H9 (cell line): ENCODE data around the gene NEGR1. TPM values are rescaled to one million over a fixed set of nuclear protein-coding genes. Genes with fewer than 3 reads are reported as not detected.

Experiments used
- DNase-seq: peaks from one replicate; pipeline ENCODE4 v3.0.0-alpha.2; 2017
- H2AFZ ChIP-seq: one replicate; pipeline ENCODE4 v1.6.1; 2013; ENCODE audit warnings: mild to moderate bottlenecking, low read length, control low read depth, moderate library complexity
- H2AK5ac ChIP-seq: 2 replicates; pipeline ENCODE4 v1.6.1; 2013; ENCODE audit warnings: low read length, control low read depth, mixed read lengths; ENCODE audit not compliant: insufficient read length
- H2BK120ac ChIP-seq: one replicate; pipeline ENCODE4 v1.6.1; 2013; ENCODE audit warnings: low read depth, mild to moderate bottlenecking, low read length, control low read depth, inconsistent platforms; ENCODE audit not compliant: poor library complexity, severe bottlenecking
- H2BK12ac ChIP-seq: 2 replicates; pipeline ENCODE4 v1.6.1; 2013; ENCODE audit warnings: low read length, control low read depth, mixed read lengths, low read depth; ENCODE audit not compliant: insufficient read length
- H2BK15ac ChIP-seq: 2 replicates; pipeline ENCODE4 v1.6.1; 2013; ENCODE audit warnings: low read depth, low read length, control low read depth
- H2BK20ac ChIP-seq: one replicate; pipeline ENCODE4 v1.6.1; 2013; ENCODE audit warnings: low read depth, mild to moderate bottlenecking, low read length, control low read depth, inconsistent platforms; ENCODE audit not compliant: poor library complexity, severe bottlenecking
- H2BK5ac ChIP-seq: 2 replicates; pipeline ENCODE4 v1.6.1; 2013; ENCODE audit warnings: low read length, control low read depth, mixed read lengths; ENCODE audit not compliant: insufficient read length
- H3K14ac ChIP-seq: 2 replicates; pipeline ENCODE4 v1.6.1; 2013; ENCODE audit warnings: low read length, control low read depth; ENCODE audit not compliant: insufficient read depth
- H3K18ac ChIP-seq: 2 replicates; pipeline ENCODE4 v1.6.1; 2013; ENCODE audit warnings: low read depth, mild to moderate bottlenecking, mixed read lengths, low read length, control low read depth; ENCODE audit not compliant: insufficient read length
- H3K23ac ChIP-seq: 2 replicates; pipeline ENCODE4 v1.6.1; 2013; ENCODE audit warnings: low read length, control low read depth, mixed read lengths, low read depth; ENCODE audit not compliant: insufficient read length
- H3K23me2 ChIP-seq: 2 replicates; pipeline ENCODE4 v1.6.1; 2013; ENCODE audit warnings: low read depth, mild to moderate bottlenecking, mixed read lengths, low read length, control low read depth; ENCODE audit not compliant: insufficient read length, poor library complexity, severe bottlenecking
- H3K27ac ChIP-seq: 2 replicates; pipeline ENCODE4 v1.5.1; 2013; ENCODE audit warnings: low read length, control low read depth, mixed read lengths, low read depth; ENCODE audit not compliant: insufficient read length
- H3K27me3 ChIP-seq: 2 replicates; pipeline ENCODE4 v1.6.1; 2013; ENCODE audit warnings: low read length, control low read depth, inconsistent platforms; ENCODE audit not compliant: insufficient read depth
- H3K4ac ChIP-seq: 2 replicates; pipeline ENCODE4 v1.6.1; 2013; ENCODE audit warnings: low read depth, mild to moderate bottlenecking, control low read depth, inconsistent platforms, low read length, moderate library complexity
- H3K4me1 ChIP-seq: 2 replicates; pipeline ENCODE4 v1.6.1; 2013; ENCODE audit warnings: low read length, control low read depth, inconsistent platforms; ENCODE audit not compliant: insufficient read depth
- H3K4me2 ChIP-seq: 2 replicates; pipeline ENCODE4 v1.6.1; 2013; ENCODE audit warnings: low read length, control low read depth, mixed read lengths; ENCODE audit not compliant: insufficient read length, insufficient read depth
- H3K56ac ChIP-seq: 2 replicates; pipeline ENCODE4 v1.6.1; 2013; ENCODE audit warnings: low read depth, mild to moderate bottlenecking, mixed read lengths, low read length, control low read depth; ENCODE audit not compliant: insufficient read length
- H3K79me1 ChIP-seq: 2 replicates; pipeline ENCODE4 v1.6.1; 2013; ENCODE audit warnings: low read depth, mild to moderate bottlenecking, moderate library complexity, low read length, control low read depth, inconsistent platforms; ENCODE audit not compliant: insufficient read depth, poor library complexity, severe bottlenecking
- H3K79me2 ChIP-seq: 2 replicates; pipeline ENCODE4 v1.6.1; 2013; ENCODE audit warnings: low read length, control low read depth, inconsistent platforms; ENCODE audit not compliant: insufficient read depth
- H3K9ac ChIP-seq: 2 replicates; pipeline ENCODE4 v1.6.1; 2013; ENCODE audit warnings: low read length, control low read depth, mixed read lengths; ENCODE audit not compliant: insufficient read length; ENCODE audit errors: extremely low read depth
- H3K9me3 ChIP-seq: one replicate; pipeline ENCODE4 v1.6.1; 2013; ENCODE audit warnings: low read depth, low read length, inconsistent platforms; ENCODE audit not compliant: control insufficient read depth
- H3T11ph ChIP-seq: one replicate; pipeline ENCODE4 v1.6.1; 2013; ENCODE audit warnings: mild to moderate bottlenecking, low read length, control low read depth, inconsistent platforms
- H4K20me1 ChIP-seq: one replicate; pipeline ENCODE4 v1.6.1; 2013; ENCODE audit not compliant: control insufficient read depth, insufficient read length, insufficient read depth
- H4K5ac ChIP-seq: 2 replicates; pipeline ENCODE4 v1.6.1; 2013; ENCODE audit warnings: low read depth, mild to moderate bottlenecking, mixed read lengths, low read length, control low read depth; ENCODE audit not compliant: insufficient read length
- H4K8ac ChIP-seq: replicated peaks from 2 replicates; pipeline ENCODE4 v1.6.1; 2013; ENCODE audit warnings: low read length, control low read depth, mixed read lengths, low read depth; ENCODE audit not compliant: insufficient read length
- H4K91ac ChIP-seq: 2 replicates; pipeline ENCODE4 v1.6.1; 2013; ENCODE audit warnings: low read depth, mild to moderate bottlenecking, moderate library complexity, mixed read lengths, low read length, control low read depth; ENCODE audit not compliant: insufficient read length
- H3K27ac Mint-ChIP-seq, 3 experiments: 2 replicates in 2 of 3; 3 replicates in 1 of 3; pipeline ENCODE4 v1.8.0; 2020 to 2021; ENCODE audit warnings: mixed read lengths in 3 of 3, mild to moderate bottlenecking in 1 of 3, moderate library complexity in 1 of 3
- H3K27me3 Mint-ChIP-seq: 2 replicates; pipeline ENCODE4 v1.8.0; 2021; ENCODE audit warnings: low read depth, mild to moderate bottlenecking, moderate library complexity, mixed read lengths
- H3K36me3 Mint-ChIP-seq, 3 experiments: 2 replicates in 2 of 3; 3 replicates in 1 of 3; pipeline ENCODE4 v1.8.0; 2020 to 2021; ENCODE audit warnings: low read depth in 3 of 3, mixed read lengths in 3 of 3; ENCODE audit not compliant: insufficient read depth in 1 of 3
- H3K4me1 Mint-ChIP-seq, 2 experiments: 2 replicates each; pipeline ENCODE4 v1.8.0; 2020; ENCODE audit warnings: mixed read lengths in 2 of 2
- H3K4me3 Mint-ChIP-seq, 2 experiments: 2 replicates in 1 of 2; 3 replicates in 1 of 2; pipeline ENCODE4 v1.8.0; 2020 to 2021; ENCODE audit warnings: mild to moderate bottlenecking in 2 of 2, mixed read lengths in 2 of 2, moderate library complexity in 1 of 2
- H3K9me3 Mint-ChIP-seq, 2 experiments: 2 replicates in 1 of 2; 3 replicates in 1 of 2; pipeline ENCODE4 v1.8.0; 2020; ENCODE audit warnings: mild to moderate bottlenecking in 2 of 2, mixed read lengths in 2 of 2, moderate library complexity in 1 of 2
- CTCF ChIP-seq: fragments of 200-600 bp; sonication (generic); conservative IDR thresholded peaks from 3 replicates; pipeline ENCODE4 v1.8.0; 2021; ENCODE audit warnings: antibody characterized with exemption, mild to moderate bottlenecking
- WGBS: extraction: QIAGEN DNeasy Blood & Tissue Kit; methylation state at CpG from one replicate; pipeline ENCODE4 v1.1.7; 2013; ENCODE audit warnings: missing lambda C conversion rate, low lambda C conversion rate, mixed read lengths; ENCODE audit not compliant: insufficient read length; ENCODE audit errors: extremely low coverage; 5-methylcytosine and 5-hydroxymethylcytosine counted together
- total RNA-seq: library from RNA; stranded (reverse); gene quantifications from 2 replicates; pipeline ENCODE4 v1.2.1, GENCODE V29; 2021

Gene NEGR1
- total RNA-seq, 1 experiment from 2014 or later = 0.13 TPM

GRCh38 chr1:71979882-71980281 is 302.5 kb downstream of the NEGR1 start:
- no peaks in the 10 kb centered on the region for H3K27me3 Mint-ChIP-seq
- Histone ChIP-seq H2BK20ac (no peak overlapping the region), H2AFZ (no peak overlapping the region), H3K14ac (no peak overlapping the region), H3K18ac (no peak overlapping the region), H2BK120ac (no peak overlapping the region), H3K9ac (no peak overlapping the region), H2AK5ac (no peak overlapping the region), H3K56ac (no peak overlapping the region), H3K4ac (no peak overlapping the region), H2BK15ac (no peak overlapping the region), H2BK12ac (no peak overlapping the region), H3K27me3 (no peaks in the 10 kb centered on the region), H3K79me2 (no peaks in the 10 kb centered on the region), H3T11ph (no peak overlapping the region), H3K4me1 (no peaks in the 10 kb centered on the region), H4K91ac (no peak overlapping the region), H4K20me1 (no peaks in the 10 kb centered on the region), H3K79me1 (no peaks in the 10 kb centered on the region), H3K9me3 (no peaks in the 10 kb centered on the region), H4K8ac (no peak overlapping the region), H2BK5ac (no peak overlapping the region), H3K4me2 (no peak overlapping the region), H3K27ac (no peak overlapping the region), H3K23me2 (no peaks in the 10 kb centered on the region), H3K23ac (no peak overlapping the region), H4K5ac (no peak overlapping the region)
- no peaks in the 10 kb centered on the region; a peak in 1 of 4 replicates for H3K4me1 Mint-ChIP-seq
- no peak overlapping the region for H3K4me3 Mint-ChIP-seq
- TF ChIP-seq CTCF = no peak
- no peak overlapping the region; a peak in 1 of 7 replicates for H3K27ac Mint-ChIP-seq
- WGBS = no CpG with 5 or more reads among the region's 1 CpG
- no peaks in the 10 kb centered on the region for H3K36me3 Mint-ChIP-seq
- no peak for DNase-seq
- no peaks in the 10 kb centered on the region; a peak in 1 of 5 replicates for H3K9me3 Mint-ChIP-seq
